GM12892 (cell line): ENCODE measurements around the gene PTCD3.
A peak's percentile ranks its signal among the peaks of the same experiment; 100 is the strongest.

ENCODE experiments used
- DNase-seq: peaks from one replicate; pipeline ENCODE4 v3.0.0; 2011; ENCODE audit not compliant: insufficient read length
- FAIRE-seq: peaks from 2 replicates; lab custom pipeline; 2011; peaks lifted over from hg19 to GRCh38; lab: Jason Lieb, UNC
- POLR2A ChIP-seq: IDR thresholded peaks from 2 replicates; pipeline ENCODE4 v1.6.1; 2011; ENCODE audit warnings: low read depth, low read length, control low read depth
- POLR2AphosphoS5 ChIP-seq: IDR thresholded peaks from 2 replicates; pipeline ENCODE4 v1.6.1; 2011; ENCODE audit warnings: low read depth, low read length, control low read depth
- TAF1 ChIP-seq: IDR thresholded peaks from 2 replicates; pipeline ENCODE4 v1.6.1; 2011; ENCODE audit warnings: low read depth, mild to moderate bottlenecking, control low read depth, low read length, borderline replicate concordance

PTCD3 gene

DNA sequence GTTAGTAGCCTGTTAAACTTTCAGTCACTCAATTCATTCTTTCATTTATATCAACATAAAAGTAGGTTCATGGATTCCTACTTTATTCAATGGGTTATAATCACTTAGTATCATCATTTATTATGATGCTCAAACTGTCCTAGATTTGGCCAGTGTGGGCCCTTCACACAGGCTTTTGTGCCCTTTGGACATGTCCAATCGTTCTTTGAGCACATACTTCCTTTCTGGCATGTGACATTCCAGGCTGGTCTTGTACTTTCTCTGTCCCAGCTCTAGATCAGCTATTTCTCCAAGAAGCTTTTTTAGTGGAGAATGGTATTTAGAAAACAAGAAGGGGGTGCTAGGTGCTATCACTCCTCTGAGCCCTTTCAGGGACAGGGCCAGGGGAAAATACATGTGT, 11.8 kb upstream of the PTCD3 start:
- no peak for TF ChIP-seq TAF1
- no peak for TF ChIP-seq POLR2A
- no peak for TF ChIP-seq POLR2AphosphoS5
- no peak for FAIRE-seq

DNA sequence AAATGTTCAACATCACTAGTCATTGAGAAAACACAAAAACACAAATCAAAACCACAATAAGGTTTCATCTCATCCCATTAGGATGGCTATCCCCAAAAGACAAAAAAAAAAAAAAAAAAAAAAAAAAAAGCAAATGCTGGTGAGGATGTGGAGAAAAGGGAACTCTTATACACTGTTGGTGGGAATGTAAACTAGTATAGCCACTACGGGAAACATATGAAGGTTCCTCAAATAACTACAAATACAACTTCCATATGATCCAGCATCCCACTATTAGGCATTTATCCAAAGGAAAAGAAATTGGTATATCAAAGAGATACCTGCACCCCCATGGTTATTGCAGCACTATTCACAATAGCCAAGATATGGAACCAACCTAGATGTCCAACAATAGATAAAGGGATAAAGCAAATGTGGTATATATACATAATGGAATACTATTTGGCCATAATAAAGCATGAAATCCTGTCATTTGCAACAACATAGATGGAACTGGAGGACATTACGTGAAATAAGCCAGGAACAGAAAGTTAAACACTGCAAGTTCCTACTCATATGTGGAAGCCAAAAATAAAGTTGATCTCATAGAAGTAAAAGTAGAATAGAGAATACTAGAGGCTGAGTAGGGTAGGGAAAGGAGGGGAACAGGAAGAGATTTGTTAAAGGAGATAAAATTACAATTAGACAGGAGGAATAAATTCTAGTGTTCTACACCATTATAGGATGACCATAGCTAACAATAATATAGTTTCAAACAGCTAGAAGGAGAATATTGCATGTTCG, 8.7 kb upstream of the PTCD3 start:
- DNase-seq (no peak), FAIRE-seq (peak; percentile 17)
- TF ChIP-seq POLR2A (no peak), POLR2AphosphoS5 (no peak), TAF1 (no peak)

More for the DNA sequence above, 11.8 kb upstream of the PTCD3 start:
- DNase-seq: no peak

DNA sequence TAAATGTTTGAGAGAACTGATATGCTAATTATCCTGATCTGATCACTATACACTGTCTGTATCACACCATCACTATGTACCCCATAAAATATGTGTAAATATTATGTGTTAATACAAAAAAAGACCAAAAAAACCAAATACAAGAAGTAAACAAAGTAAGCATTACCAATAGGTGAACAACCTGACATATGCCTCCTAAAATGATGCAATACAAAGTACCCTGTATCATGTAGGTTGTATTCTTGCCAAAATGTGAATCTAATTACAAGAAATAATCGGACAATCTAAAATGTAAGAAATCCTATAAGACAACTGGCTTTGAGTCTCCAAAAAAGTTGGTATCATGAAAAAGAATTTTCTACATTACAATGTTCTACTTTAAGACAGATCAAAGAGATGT, 8.1 kb upstream of the PTCD3 start:
- DNase-seq (no peak), FAIRE-seq (no peak)
- no peak for TF ChIP-seq POLR2A
- TF ChIP-seq POLR2AphosphoS5: no peak

DNA sequence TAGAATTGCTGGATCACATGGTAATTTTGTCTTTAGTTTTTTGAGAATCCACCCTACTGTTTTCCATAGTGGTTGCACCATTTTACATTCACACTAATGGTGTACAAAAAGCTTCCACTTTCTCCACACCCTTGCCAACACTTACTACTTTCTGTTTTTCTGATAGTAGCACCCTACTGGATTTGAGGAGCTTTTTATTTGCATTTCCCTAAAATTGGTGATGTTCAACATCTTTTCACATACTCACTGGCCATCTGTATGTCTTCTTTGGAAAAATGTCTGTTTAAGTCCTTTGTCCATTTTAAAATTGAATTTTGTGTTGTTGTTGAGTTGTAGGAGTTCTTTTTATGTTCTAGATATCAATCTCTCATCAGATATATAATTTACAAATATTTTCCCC, 3.9 kb upstream of the PTCD3 start:
- no peak for FAIRE-seq
- TF ChIP-seq POLR2A (no peak), POLR2AphosphoS5 (no peak), TAF1 (no peak)
- no peak for DNase-seq

DNA sequence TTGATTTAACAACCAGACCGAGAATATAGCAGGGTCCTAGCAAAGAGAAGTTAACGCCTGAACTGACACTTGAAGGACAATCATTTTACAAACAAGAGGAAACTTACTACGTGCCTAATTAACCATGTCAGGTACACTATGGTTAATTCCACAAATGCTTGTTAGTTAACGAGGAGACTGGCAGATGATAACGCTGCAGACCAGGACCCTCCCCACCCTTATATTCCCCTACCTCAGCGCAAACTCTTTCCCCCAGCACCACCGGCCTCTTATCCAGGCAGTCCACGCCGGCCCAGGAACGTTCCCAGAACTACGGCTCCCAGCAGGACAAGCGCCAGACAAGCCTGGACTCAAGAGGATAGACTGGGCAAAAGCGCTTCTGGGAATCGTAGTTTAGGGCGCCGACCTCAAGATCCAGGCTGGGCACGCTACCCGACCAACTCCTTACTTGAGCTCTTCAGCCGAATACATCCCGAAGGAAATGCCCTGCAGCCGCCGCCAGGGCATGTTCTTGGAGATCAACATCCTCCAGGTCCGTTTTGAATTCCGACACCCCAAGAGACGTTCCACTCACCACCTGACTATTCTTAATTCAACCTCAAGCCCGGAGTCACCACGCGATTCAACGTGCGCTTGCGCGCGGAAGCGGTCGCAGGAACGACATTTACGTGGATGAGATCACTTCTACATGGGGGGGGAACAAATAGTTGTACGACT, 625 bp upstream of the PTCD3 start, which contains the start of gene POLR1A:
POLR1A (minus strand) TSS at position 635 of the 717 bp plus-strand sequence; CDS start at position 525, 110 bp downstream.
- DNase-seq: peak; percentile 36
- TF ChIP-seq POLR2A (no peak; the same call in none of the 2 replicates), POLR2AphosphoS5 (peak; percentile 49; the same call in 1 of the 2 replicates)
- FAIRE-seq: no peak

DNA sequence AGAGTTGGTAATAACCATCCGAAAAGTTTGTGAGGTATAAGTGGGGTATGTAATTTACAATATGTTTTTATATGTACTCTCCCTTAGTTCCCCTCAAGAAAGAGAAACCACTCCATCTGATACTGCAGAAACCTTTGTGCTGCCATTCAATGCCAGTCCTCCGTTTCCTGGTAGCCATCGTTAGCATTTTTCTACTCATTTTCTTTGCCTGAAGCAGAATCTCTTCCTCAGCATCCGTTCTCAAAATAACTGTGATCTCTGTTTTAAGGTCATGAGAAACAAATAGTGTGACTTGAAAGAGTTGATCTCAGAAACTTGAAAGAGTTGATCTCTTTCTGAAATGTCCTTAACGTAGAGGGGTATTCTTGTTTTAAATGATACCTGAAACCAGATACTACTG, 996 bp downstream of the PTCD3 start:
- DNase-seq: no peak
- TF ChIP-seq TAF1: no peak
- no peak for FAIRE-seq

DNA sequence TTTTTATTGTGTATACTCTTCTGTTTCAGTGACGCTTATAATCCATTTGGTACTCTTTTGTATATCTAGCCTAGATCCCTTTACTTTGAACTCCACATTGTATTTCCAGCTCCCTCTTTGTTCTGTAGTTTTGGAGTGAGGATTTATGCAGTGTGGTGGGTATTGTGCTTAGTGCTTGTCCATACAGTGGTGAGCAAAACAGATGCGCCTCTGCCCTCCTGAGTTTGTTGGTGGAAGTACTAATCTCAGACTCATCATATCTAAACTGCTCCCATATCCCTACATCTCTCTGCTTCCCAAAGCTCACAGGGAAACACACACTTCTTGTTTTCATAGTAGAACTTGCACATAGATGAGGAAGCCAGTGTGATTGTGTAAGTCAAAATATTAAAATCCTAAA, 12.1 kb downstream of the PTCD3 start:
- TF ChIP-seq POLR2A (no peak), TAF1 (no peak), POLR2AphosphoS5 (no peak)
- DNase-seq: no peak
- FAIRE-seq: peak; percentile 21

DNA sequence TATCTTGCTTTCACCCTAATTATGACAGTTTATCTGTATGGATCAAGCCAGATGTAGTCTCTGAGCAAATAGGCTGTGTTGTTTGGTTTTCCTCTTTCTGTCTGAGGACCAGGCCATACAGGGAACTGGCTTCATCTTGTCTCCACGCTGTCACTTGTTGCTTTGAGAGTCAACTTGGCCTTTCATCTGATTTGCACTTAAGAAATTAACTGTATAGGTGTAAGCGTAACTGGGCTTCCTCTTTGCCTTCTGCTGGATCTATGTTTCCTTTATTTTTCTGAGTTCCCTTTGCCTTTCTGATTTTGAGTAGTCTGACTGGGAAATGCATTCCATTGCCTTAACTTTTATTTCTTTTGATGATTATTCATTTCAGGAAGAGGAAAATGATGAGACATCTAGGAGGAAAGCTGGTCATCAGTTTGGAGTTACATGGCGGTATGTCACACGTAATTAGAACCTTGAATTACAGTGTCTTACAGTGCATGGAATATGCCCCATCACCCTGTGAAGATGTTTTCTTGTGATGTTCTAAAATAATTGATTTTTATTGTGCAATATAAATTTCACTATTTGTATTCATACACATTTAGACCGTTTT, 17.4 kb downstream of the PTCD3 start:
- TF ChIP-seq TAF1: no peak
- TF ChIP-seq POLR2A: no peak
- TF ChIP-seq POLR2AphosphoS5: no peak
- DNase-seq (no peak), FAIRE-seq (no peak)

DNA sequence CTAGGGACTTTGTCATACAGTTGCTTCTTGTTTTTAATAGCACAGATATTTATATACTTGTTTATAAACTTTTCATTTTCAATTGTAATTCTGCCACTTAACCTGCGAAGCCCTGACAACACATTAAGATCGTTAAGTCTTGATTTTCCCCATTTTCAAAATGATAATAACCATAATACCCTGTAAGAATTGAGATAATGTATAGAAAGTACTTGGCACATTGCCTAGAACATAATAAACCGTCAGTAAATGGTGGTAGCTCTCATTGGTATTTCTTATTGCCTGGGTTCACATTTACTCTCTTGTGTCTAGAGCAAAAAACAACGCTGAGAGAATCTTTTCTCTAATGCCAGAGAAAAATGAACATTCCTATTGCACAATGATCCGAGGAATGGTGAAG, 18.6 kb downstream of the PTCD3 start:
- FAIRE-seq (no peak), DNase-seq (no peak)
- TF ChIP-seq TAF1: no peak
- TF ChIP-seq POLR2A: no peak
- TF ChIP-seq POLR2AphosphoS5: no peak

DNA sequence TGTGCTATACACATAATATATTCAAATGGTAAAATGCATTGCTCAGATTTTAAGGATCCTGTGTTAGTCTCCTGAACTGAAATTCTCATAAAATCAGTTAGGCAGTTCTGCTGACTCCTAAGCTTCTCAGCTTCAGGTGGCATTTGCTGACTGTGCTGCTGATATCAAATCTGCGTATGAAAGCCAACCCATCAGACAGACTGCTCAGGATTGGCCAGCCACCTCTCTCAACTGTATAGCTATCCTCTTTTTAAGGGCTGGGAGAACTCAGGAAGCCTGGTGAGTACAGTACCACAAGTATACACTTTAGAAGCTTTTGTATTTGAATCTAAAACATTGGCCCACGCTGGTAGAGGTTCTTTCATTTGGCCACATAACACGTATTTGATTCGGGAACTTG, 28.7 kb downstream of the PTCD3 start:
- FAIRE-seq (no peak), DNase-seq (no peak)
- TF ChIP-seq POLR2AphosphoS5: no peak
- no peak for TF ChIP-seq TAF1
- no peak for TF ChIP-seq POLR2A

DNA sequence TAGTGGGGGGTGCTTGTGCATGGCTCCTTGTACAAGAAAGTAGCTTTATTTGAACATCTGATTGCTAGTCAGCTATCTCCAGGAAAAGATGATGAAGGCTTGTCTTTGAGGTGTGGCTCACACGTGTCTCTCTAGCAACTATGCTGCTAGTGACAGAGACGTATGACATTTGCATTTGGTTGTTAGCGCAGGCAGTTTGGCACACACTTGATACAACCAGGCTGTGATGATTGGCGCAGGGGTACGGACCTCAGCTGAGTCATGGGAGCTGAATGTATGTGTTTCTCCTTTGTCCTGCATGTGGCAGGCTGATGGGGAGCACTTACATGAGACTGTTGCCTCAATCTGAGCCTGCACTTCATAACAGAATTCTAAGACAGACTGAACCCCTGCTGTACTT, 29.6 kb downstream of the PTCD3 start:
- TF ChIP-seq POLR2AphosphoS5: no peak
- no peak for TF ChIP-seq POLR2A
- no peak for TF ChIP-seq TAF1
- no peak for FAIRE-seq
- no peak for DNase-seq

DNA sequence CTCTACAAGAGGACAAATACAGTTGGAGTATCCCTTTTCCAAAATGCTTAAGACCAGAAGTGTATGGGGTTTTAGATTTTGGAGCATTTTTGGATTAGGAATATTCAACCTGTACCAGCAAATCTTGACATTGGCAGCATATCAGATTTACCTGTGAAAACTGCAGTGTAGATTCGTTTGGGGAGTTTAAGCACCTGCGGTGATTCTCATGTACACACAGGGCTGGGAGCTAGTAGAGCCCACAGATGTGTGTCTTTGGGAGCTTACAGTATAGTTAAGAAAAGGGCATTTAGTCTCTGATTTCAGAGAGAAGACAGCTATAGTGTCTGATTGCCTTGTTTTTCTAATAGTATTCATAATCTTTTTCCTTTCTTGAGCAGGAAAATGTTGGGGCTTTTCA, 30.1 kb downstream of the PTCD3 start:
- TF ChIP-seq TAF1: no peak
- no peak for TF ChIP-seq POLR2A
- TF ChIP-seq POLR2AphosphoS5: no peak
- DNase-seq (no peak), FAIRE-seq (no peak)
